Measurements from ENCODE around the gene SDF4.
A peak's percentile ranks its signal among the peaks of the same experiment; 100 is the strongest.

The SDF4 gene

GRCh38 chr1:1175221-1176062 is 56.4 kb downstream of the SDF4 start:
- DNase-seq: no peak

- peak in 1 of 2 experiments; percentile 24 for DNase-seq
Observed at GRCh38 chr1:1173793-1174415, 57.9 kb downstream of the SDF4 start, which contains the start of gene TTLL10. TTLL10 (plus strand) TSS chr1:1173880; CDS start chr1:1179216, 5,336 bp downstream.

DNA sequence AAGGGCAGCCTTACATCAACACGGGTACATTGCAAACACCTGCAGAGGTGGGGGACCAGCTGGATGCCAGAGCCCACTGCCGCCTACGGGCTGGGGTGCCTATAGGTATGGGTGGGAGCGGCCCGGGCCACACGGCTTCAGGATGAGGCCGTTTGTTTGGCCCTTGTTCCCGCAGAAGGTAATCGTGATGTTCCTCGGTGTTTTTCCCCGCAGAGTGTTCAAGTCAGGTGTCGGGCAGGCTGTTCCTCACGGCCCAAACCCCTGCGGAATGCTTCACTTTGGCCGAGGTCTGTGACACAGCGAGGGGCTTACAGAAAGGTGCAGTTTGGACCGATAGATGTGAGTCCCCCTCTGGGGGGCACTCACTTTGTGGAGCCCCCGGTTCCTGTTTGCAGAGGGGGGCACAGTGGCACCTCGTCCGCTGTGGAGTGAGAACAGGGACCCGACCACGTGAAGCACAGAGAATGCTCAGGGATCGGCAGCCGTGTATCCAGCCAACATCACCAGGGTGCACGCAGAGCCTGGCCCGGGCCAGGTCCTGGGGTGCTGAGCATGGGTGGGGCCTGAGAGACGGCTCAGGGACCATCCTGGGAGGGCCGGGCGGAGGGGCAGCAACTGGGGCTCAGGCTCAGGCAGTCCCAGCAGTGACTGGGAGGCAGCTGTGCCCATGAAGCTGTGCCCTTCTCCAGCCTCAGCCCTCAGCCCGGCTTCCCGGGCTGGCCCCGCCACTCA is 58.6 kb downstream of the SDF4 start:
- DNase-seq: no peak

DNA sequence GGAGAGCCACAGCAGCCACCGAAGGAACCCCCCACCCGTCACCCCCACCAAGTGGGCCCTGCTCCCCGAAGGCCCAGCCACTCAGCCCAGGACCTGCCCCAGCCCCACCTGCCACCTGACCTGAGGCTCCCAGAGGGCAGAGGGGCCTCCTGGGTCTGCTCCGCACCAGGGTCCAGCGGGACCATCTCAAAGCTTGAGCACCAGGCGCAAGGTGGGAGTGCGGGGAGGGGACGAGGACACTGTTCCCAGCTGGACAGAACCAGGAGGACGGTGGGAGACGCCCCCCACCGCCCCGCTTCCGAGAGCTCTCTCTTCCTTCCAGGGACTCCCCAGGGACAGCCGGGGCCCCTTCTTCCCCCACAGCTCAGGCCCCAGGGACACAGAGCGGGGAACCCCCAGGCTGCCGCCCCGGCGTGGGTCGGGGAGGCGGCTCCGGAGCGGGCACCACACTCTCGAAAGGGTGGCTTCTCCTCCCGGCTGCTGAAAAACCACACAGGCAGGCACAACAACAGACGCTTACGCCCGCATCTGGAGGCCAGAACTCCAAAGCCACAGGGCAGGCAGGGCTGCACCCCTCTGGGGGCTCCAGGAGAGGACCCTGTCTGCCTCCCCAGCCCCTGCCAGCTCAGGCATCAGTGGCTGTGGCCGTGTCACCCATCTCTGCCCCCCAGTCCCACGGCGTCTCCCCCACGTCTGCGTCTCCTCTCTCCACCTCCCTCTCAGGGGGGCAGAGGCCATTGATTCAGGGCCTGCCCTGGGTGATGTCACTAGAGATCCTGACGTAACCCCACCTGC is 60.1 kb downstream of the SDF4 start:
- DNase-seq: peak; percentile 29 to 40

- DNase-seq: no peak
Observed at GRCh38 chr1:1171161-1171545, 60.6 kb downstream of the SDF4 start.

GRCh38 chr1:1170215-1171091 is 61.3 kb downstream of the SDF4 start:
- DNase-seq: no peak

GRCh38 chr1:1169429-1170214 is 62.2 kb downstream of the SDF4 start:
- no peak for DNase-seq

DNA sequence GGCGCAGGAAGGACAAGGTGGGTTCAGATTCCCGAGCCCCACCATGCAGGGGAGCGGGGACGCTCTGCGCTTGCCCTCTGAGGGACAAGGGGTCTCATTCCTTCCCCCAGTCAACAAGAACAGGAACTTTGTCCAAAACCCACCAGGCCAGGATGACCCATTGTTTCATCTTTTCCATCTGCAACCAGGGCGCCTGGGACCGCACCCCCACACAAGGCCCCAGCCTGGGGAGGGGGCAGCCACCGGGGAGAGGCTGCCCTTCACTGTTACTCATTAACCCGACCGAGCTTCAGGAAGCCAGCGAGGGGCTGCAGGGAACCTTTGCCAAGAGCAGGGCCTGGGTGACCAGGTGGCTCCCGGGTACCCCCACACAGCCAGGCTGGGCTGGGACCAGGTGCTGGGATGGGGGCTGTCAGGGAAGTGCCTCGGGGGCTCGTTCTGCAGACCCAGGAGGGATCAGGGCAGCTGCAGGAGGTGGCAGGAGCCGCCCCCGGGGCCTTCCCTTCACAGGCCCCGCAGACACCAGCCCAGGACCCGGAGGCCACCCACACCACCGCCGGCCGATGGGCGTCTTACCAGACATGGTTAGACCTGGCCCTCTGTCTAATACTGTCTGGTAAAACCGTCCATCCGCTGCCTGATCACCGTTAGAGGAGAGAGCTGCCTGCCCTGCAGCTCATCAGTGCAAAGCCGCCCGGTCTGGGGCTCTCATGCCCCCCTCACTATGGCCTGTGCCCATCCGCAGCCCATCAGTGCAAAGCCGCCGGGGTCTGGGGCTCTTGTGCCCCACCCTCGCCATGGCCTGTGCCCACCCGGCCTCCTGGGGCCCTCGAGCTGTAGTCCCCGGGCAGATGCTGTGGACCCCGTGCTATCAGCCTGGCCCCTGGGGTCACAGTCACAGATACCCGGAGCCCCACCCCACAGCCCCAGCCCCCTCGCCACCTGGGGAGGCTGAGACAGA is 63.1 kb downstream of the SDF4 start:
- no peak for DNase-seq

DNA sequence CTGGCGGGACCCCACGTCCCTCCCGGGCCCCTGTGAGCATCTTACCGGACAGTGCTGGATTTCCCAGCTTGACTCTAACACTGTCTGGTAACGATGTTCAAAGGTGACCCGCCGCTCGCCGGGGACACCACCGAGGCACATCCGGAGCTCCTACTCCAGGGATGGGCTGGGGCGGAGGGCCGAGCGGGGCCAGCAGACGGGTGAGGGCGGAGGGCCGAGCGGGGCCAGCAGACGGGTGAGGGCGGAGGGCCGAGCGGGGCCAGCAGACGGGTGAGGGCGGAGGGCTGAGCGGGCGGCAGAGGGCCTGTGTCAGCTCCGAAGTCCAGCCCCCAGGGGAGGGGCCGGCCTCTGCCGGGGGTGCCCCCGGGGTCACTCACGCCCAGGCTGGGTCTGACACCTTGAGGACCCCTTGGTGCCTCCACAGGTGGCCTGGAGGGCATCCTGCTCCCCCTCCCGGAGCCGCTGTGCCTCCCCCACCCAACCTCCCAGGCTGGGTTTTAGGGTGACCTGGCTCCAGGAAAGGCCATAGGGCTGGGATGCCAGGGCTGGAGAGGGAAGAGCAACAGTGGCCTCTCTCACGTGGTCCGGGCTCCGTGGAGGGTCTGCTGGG is 63.9 kb downstream of the SDF4 start:
- DNase-seq: no peak

GRCh38 chr1:1167398-1167821 is 64.4 kb downstream of the SDF4 start:
- no peak for DNase-seq

All from activated CD4-positive, alpha-beta T cell treated with anti-CD3 and anti-CD28 coated beads, Interleukin-2, amount 50 U/mL, for 48 hours (primary cell).